Stimulated activated CD4-positive, alpha-beta T cell treated with anti-CD3 and anti-CD28 coated beads, TNF-alpha, amount 100 ng/mL, for 24 hours (primary cell): ENCODE data around the gene TJP1.
"Not testable (repeated sequence)": the region's sequence is repeated elsewhere in the genome, so short reads cannot be mapped to it uniquely, and the experiment has no call there.

Experiments
- DNase-seq, 3 experiments: peaks; one replicate each; pipeline ENCODE4 v3.0.0-alpha.2; 2020; ENCODE audit warnings: low read depth in 3 of 3

The TJP1 gene

GRCh38 chr15:29666241-29666640 lies 156.0 kb downstream of the TJP1 start:
- DNase-seq = no peak

- DNase-seq = no peak
Observed at GRCh38 chr15:29665444-29666003, 156.7 kb downstream of the TJP1 start.

GRCh38 chr15:29664406-29664805 lies 157.9 kb downstream of the TJP1 start:
- DNase-seq = no peak

- DNase-seq = not testable (repeated sequence)
Observed at GRCh38 chr15:29657476-29657817, 164.8 kb downstream of the TJP1 start.

- DNase-seq = no peak
Observed at GRCh38 chr15:29656636-29657475, 165.4 kb downstream of the TJP1 start.

- no peak for DNase-seq
Observed at GRCh38 chr15:29652595-29652994, 169.7 kb downstream of the TJP1 start.

GRCh38 chr15:29651476-29652233 lies 170.6 kb downstream of the TJP1 start:
- no peak for DNase-seq
